HCT116 (cell line): Measurements from ENCODE around the gene PLCD1. TPM values are rescaled to one million over a fixed set of nuclear protein-coding genes. Genes with fewer than 3 reads are reported as not detected.

Experiments used
- ATAC-seq: fragments of 200-7000 bp; cut with Tn5 transposase; 2 replicates; pipeline ENCODE4 v1.9.1; 2020; ENCODE audit warnings: mild to moderate bottlenecking, moderate library complexity
- BruUV-seq: library from RNA; stranded (reverse); fragments of 400-500 nt; replicated peaks from 2 replicates; lab custom pipeline; 2021; lab: Mats Ljungman, UMichigan
- CTCF ChIA-PET: fragments of 300-600 bp; sonication (Branson Sonifier 250); formaldehyde crosslinking; loops from one replicate; lab custom pipeline; 2021; ENCODE audit warnings: antibody characterized with exemption; lab: Charles Lee
- POLR2A ChIA-PET: fragments of 300-600, 350-600 bp; sonication (Branson Sonifier 250); formaldehyde crosslinking; loops from one replicate; lab custom pipeline; 2021; ENCODE audit warnings: antibody characterized with exemption; lab: Charles Lee
- RAD21 ChIA-PET, 2 experiments: fragments of 300-600 bp; sonication (Branson Sonifier 250); formaldehyde crosslinking; loops; one replicate each; lab custom pipeline; 2023; ENCODE audit warnings: low total read pairs in 2 of 2; ENCODE audit not compliant: uncharacterized antibody in 2 of 2, unreplicated experiment in 2 of 2, low non-redundant PET in 1 of 2; lab: Charles Lee
- DNase-seq: peaks from one replicate; pipeline ENCODE4 v3.0.0-alpha.2; 2010; ENCODE audit warnings: low read depth, low spot score
- H2AFZ ChIP-seq: fragments of 200-600 bp; shearing (Covaris generic), sonication (generic); 2 replicates; pipeline ENCODE4 v1.6.1; 2017; ENCODE audit warnings: low read depth, mixed run types, mixed read lengths, antibody characterized with exemption, low read length; ENCODE audit not compliant: poor library complexity, severe bottlenecking
- H3K27ac ChIP-seq: 2 replicates; pipeline ENCODE4 v1.5.1; 2012; ENCODE audit warnings: low read depth, low read length
- H3K27me3 ChIP-seq: fragments of 200-600 bp; sonication (generic); 2 replicates; pipeline ENCODE4 v1.6.1; 2016; ENCODE audit warnings: mixed run types, low read length, mixed read lengths; ENCODE audit not compliant: insufficient read depth
- H3K36me3 ChIP-seq, 2 experiments: fragments of 200-500 bp in 1 of 2; fragments of 200-600 bp in 1 of 2; sonication (Bioruptor generic) in 1 of 2; sonication (generic) in 1 of 2; 2 replicates each; pipeline versions ENCODE4 v1.5.1 to v1.6.1; 2014 to 2016; ENCODE audit warnings: low read length in 2 of 2, inconsistent platforms in 1 of 2, mixed read lengths in 1 of 2, mixed run types in 1 of 2; ENCODE audit not compliant: insufficient read depth in 2 of 2, control insufficient read depth in 1 of 2
- H3K4me1 ChIP-seq, 2 experiments: fragments of 200-600 bp in 1 of 2; sonication (generic) in 1 of 2; 2 replicates each; pipeline versions ENCODE4 v1.5.1 to v1.6.1; 2012 to 2017; ENCODE audit warnings: low read length in 2 of 2, inconsistent platforms in 1 of 2, mild to moderate bottlenecking in 1 of 2, mixed read lengths in 1 of 2, mixed run types in 1 of 2, moderate library complexity in 1 of 2; ENCODE audit not compliant: insufficient read depth in 2 of 2, control insufficient read depth in 1 of 2
- H3K4me2 ChIP-seq: fragments of 200-600 bp; sonication (generic); 2 replicates; pipeline ENCODE4 v1.6.1; 2017; ENCODE audit warnings: mixed run types, low read length, mixed read lengths
- H3K4me3 ChIP-seq, 2 experiments: fragments of 200-600 bp in 1 of 2; sonication (generic) in 1 of 2; replicated peaks in 1 of 2; 2 replicates each; pipeline ENCODE4 v1.5.1; 2011 to 2016; ENCODE audit warnings: low read length in 2 of 2, control low read depth in 1 of 2, low read depth in 1 of 2, mild to moderate bottlenecking in 1 of 2, mixed read lengths in 1 of 2, mixed run types in 1 of 2
- H3K79me2 ChIP-seq: fragments of 200-600 bp; sonication (generic); 2 replicates; pipeline ENCODE4 v1.6.1; 2017; ENCODE audit warnings: mild to moderate bottlenecking, mixed run types, low read length, moderate library complexity, mixed read lengths; ENCODE audit not compliant: insufficient read depth
- H3K9ac ChIP-seq: fragments of 200-600 bp; sonication (generic); 2 replicates; pipeline ENCODE4 v1.6.1; 2016; ENCODE audit warnings: low read length, mixed read lengths
- H3K9me2 ChIP-seq: fragments of 200-600 bp; sonication (generic), shearing (Covaris generic); 2 replicates; pipeline ENCODE4 v1.6.1; 2017; ENCODE audit warnings: mixed run types, mild to moderate bottlenecking, moderate library complexity; ENCODE audit not compliant: insufficient read depth
- H3K9me3 ChIP-seq, 2 experiments: fragments of 200-500 bp in 1 of 2; fragments of 200-600 bp in 1 of 2; sonication (Bioruptor generic) in 1 of 2; sonication (generic) in 1 of 2; 2 replicates each; pipeline ENCODE4 v1.6.1; 2014 to 2017; ENCODE audit warnings: low read length in 2 of 2, mixed read lengths in 2 of 2, inconsistent platforms in 1 of 2, low read depth in 1 of 2, mild to moderate bottlenecking in 1 of 2, mixed run types in 1 of 2, moderate library complexity in 1 of 2; ENCODE audit not compliant: control insufficient read depth in 1 of 2, insufficient read depth in 1 of 2
- H4K20me1 ChIP-seq: fragments of 200-600 bp; sonication (generic), shearing (Covaris generic); 2 replicates; pipeline ENCODE4 v1.6.1; 2017; ENCODE audit warnings: mixed run types, mild to moderate bottlenecking, moderate library complexity; ENCODE audit not compliant: insufficient read depth
- CBX3 ChIP-seq: IDR thresholded peaks from 2 replicates; pipeline ENCODE4 v1.6.1; 2012; ENCODE audit warnings: low read depth
- EGR1 ChIP-seq: IDR thresholded peaks from 2 replicates; pipeline ENCODE4 v1.6.1; 2012; ENCODE audit warnings: low read depth
- EZH2 ChIP-seq: fragments of 200-600 bp; sonication (generic); IDR thresholded peaks from 2 replicates; pipeline ENCODE4 v1.6.1; 2017; ENCODE audit warnings: antibody characterized with exemption, mixed run types
- POLR2A ChIP-seq: IDR thresholded peaks from 2 replicates; pipeline ENCODE4 v1.7.0; 2011; ENCODE audit warnings: borderline replicate concordance; ENCODE audit not compliant: insufficient read depth, insufficient read length; ENCODE audit errors: extremely low read depth
- POLR2AphosphoS5 ChIP-seq: IDR thresholded peaks from 2 replicates; pipeline ENCODE4 v1.6.1; 2011; ENCODE audit warnings: mild to moderate bottlenecking, low read depth, low read length, moderate library complexity
- ZBTB33 ChIP-seq: IDR thresholded peaks from 2 replicates; pipeline ENCODE4 v1.6.1; 2011; ENCODE audit warnings: mild to moderate bottlenecking, low read length, moderate library complexity; ENCODE audit not compliant: insufficient replicate concordance; ENCODE audit errors: extremely low read depth
- intact Hi-C: fragments of 100-400 bp; cut with micrococcal nuclease; formaldehyde crosslinking; loops from 2 replicates; pipeline ENCODE4 v1.10.0; 2022
- total RNA-seq: library from RNA; stranded (reverse); gene quantifications from one replicate; pipeline ENCODE4 v1.2.1, GENCODE V29; 2021; ENCODE audit not compliant: unreplicated experiment
- TF ChIP-seq, protein P1 (sequence below), 3 experiments: fragments of 200-600 bp in 1 of 3; sonication (generic) in 1 of 3; IDR thresholded peaks in 2 of 3; conservative IDR thresholded peaks in 1 of 3; 2 replicates each; pipeline ENCODE4 v1.5.1; 2012 to 2017; ENCODE audit warnings: low read depth in 2 of 3, low read length in 2 of 3, antibody characterized with exemption in 1 of 3, borderline replicate concordance in 1 of 3, control low read depth in 1 of 3, mild to moderate bottlenecking in 1 of 3, mixed read lengths in 1 of 3, mixed run types in 1 of 3, moderate library complexity in 1 of 3; ENCODE audit not compliant: insufficient read depth in 1 of 3

Gene PLCD1
- total RNA-seq, 1 experiment from 2014 or later = 15.9 TPM

GRCh38 chr3:38022301-38022700 lies 7.1 kb downstream of the PLCD1 start:
- no peaks in the 10 kb centered on the region for H3K9me3 ChIP-seq
- no peaks in the 10 kb centered on the region for H3K27me3 ChIP-seq
- ATAC-seq (no peak), DNase-seq (no peak)
- H3K9ac ChIP-seq = no peak overlapping the region
- ChIA-PET CTCF (no interaction called here), RAD21 (no interaction called here), POLR2A (no interaction called here)
- H3K27ac ChIP-seq = no peak overlapping the region
- H2AFZ ChIP-seq = no peak overlapping the region
- no peaks in the 10 kb centered on the region for H4K20me1 ChIP-seq
- H3K4me2 ChIP-seq = no peak overlapping the region
- no peak overlapping the region for H3K4me3 ChIP-seq
- H3K4me1 ChIP-seq = peaks cover 8 to 20% of the 10 kb centered on the region in 2 experiments; a peak in 3 of 4 replicates
- TF ChIP-seq, protein P1, sequence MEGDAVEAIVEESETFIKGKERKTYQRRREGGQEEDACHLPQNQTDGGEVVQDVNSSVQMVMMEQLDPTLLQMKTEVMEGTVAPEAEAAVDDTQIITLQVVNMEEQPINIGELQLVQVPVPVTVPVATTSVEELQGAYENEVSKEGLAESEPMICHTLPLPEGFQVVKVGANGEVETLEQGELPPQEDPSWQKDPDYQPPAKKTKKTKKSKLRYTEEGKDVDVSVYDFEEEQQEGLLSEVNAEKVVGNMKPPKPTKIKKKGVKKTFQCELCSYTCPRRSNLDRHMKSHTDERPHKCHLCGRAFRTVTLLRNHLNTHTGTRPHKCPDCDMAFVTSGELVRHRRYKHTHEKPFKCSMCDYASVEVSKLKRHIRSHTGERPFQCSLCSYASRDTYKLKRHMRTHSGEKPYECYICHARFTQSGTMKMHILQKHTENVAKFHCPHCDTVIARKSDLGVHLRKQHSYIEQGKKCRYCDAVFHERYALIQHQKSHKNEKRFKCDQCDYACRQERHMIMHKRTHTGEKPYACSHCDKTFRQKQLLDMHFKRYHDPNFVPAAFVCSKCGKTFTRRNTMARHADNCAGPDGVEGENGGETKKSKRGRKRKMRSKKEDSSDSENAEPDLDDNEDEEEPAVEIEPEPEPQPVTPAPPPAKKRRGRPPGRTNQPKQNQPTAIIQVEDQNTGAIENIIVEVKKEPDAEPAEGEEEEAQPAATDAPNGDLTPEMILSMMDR (IDR thresholded peaks at IDR 0.05 in 2 of 3, conservative IDR thresholded peaks at IDR 0.05 in 1 of 3; ENCODE audit: borderline replicate concordance in 1 of 3, insufficient read depth in 1 of 3, low read depth in 2 of 3, low read length in 2 of 3) = no peak
- TF ChIP-seq CBX3 (no peak), EZH2 (no peak), POLR2AphosphoS5 (no peak), POLR2A (no peak), ZBTB33 (no peak), EGR1 (no peak)
- BruUV-seq = no TSS peak
- no peaks in the 10 kb centered on the region for H3K36me3 ChIP-seq
- H3K9me2 ChIP-seq = no peaks in the 10 kb centered on the region
- no peaks in the 10 kb centered on the region for H3K79me2 ChIP-seq
- intact Hi-C loops = no loop called here
